H9 (cell line): ENCODE data around the gene KCTD21. TPM values are rescaled to one million over a fixed set of nuclear protein-coding genes. Genes with fewer than 3 reads are reported as not detected.

ENCODE experiments used
- DNase-seq: peaks from one replicate; pipeline ENCODE4 v3.0.0-alpha.2; 2017
- H2AFZ ChIP-seq: one replicate; pipeline ENCODE4 v1.6.1; 2013; ENCODE audit warnings: mild to moderate bottlenecking, low read length, control low read depth, moderate library complexity
- H2AK5ac ChIP-seq: 2 replicates; pipeline ENCODE4 v1.6.1; 2013; ENCODE audit warnings: low read length, control low read depth, mixed read lengths; ENCODE audit not compliant: insufficient read length
- H2BK120ac ChIP-seq: one replicate; pipeline ENCODE4 v1.6.1; 2013; ENCODE audit warnings: low read depth, mild to moderate bottlenecking, low read length, control low read depth, inconsistent platforms; ENCODE audit not compliant: poor library complexity, severe bottlenecking
- H2BK12ac ChIP-seq: 2 replicates; pipeline ENCODE4 v1.6.1; 2013; ENCODE audit warnings: low read length, control low read depth, mixed read lengths, low read depth; ENCODE audit not compliant: insufficient read length
- H2BK15ac ChIP-seq: 2 replicates; pipeline ENCODE4 v1.6.1; 2013; ENCODE audit warnings: low read depth, low read length, control low read depth
- H2BK20ac ChIP-seq: one replicate; pipeline ENCODE4 v1.6.1; 2013; ENCODE audit warnings: low read depth, mild to moderate bottlenecking, low read length, control low read depth, inconsistent platforms; ENCODE audit not compliant: poor library complexity, severe bottlenecking
- H2BK5ac ChIP-seq: 2 replicates; pipeline ENCODE4 v1.6.1; 2013; ENCODE audit warnings: low read length, control low read depth, mixed read lengths; ENCODE audit not compliant: insufficient read length
- H3K14ac ChIP-seq: 2 replicates; pipeline ENCODE4 v1.6.1; 2013; ENCODE audit warnings: low read length, control low read depth; ENCODE audit not compliant: insufficient read depth
- H3K18ac ChIP-seq: 2 replicates; pipeline ENCODE4 v1.6.1; 2013; ENCODE audit warnings: low read depth, mild to moderate bottlenecking, mixed read lengths, low read length, control low read depth; ENCODE audit not compliant: insufficient read length
- H3K23ac ChIP-seq: 2 replicates; pipeline ENCODE4 v1.6.1; 2013; ENCODE audit warnings: low read length, control low read depth, mixed read lengths, low read depth; ENCODE audit not compliant: insufficient read length
- H3K23me2 ChIP-seq: 2 replicates; pipeline ENCODE4 v1.6.1; 2013; ENCODE audit warnings: low read depth, mild to moderate bottlenecking, mixed read lengths, low read length, control low read depth; ENCODE audit not compliant: insufficient read length, poor library complexity, severe bottlenecking
- H3K27ac ChIP-seq: 2 replicates; pipeline ENCODE4 v1.5.1; 2013; ENCODE audit warnings: low read length, control low read depth, mixed read lengths, low read depth; ENCODE audit not compliant: insufficient read length
- H3K27me3 ChIP-seq: 2 replicates; pipeline ENCODE4 v1.6.1; 2013; ENCODE audit warnings: low read length, control low read depth, inconsistent platforms; ENCODE audit not compliant: insufficient read depth
- H3K4ac ChIP-seq: 2 replicates; pipeline ENCODE4 v1.6.1; 2013; ENCODE audit warnings: low read depth, mild to moderate bottlenecking, control low read depth, inconsistent platforms, low read length, moderate library complexity
- H3K4me1 ChIP-seq: 2 replicates; pipeline ENCODE4 v1.6.1; 2013; ENCODE audit warnings: low read length, control low read depth, inconsistent platforms; ENCODE audit not compliant: insufficient read depth
- H3K4me2 ChIP-seq: 2 replicates; pipeline ENCODE4 v1.6.1; 2013; ENCODE audit warnings: low read length, control low read depth, mixed read lengths; ENCODE audit not compliant: insufficient read length, insufficient read depth
- H3K56ac ChIP-seq: 2 replicates; pipeline ENCODE4 v1.6.1; 2013; ENCODE audit warnings: low read depth, mild to moderate bottlenecking, mixed read lengths, low read length, control low read depth; ENCODE audit not compliant: insufficient read length
- H3K79me1 ChIP-seq: 2 replicates; pipeline ENCODE4 v1.6.1; 2013; ENCODE audit warnings: low read depth, mild to moderate bottlenecking, moderate library complexity, low read length, control low read depth, inconsistent platforms; ENCODE audit not compliant: insufficient read depth, poor library complexity, severe bottlenecking
- H3K79me2 ChIP-seq: 2 replicates; pipeline ENCODE4 v1.6.1; 2013; ENCODE audit warnings: low read length, control low read depth, inconsistent platforms; ENCODE audit not compliant: insufficient read depth
- H3K9ac ChIP-seq: 2 replicates; pipeline ENCODE4 v1.6.1; 2013; ENCODE audit warnings: low read length, control low read depth, mixed read lengths; ENCODE audit not compliant: insufficient read length; ENCODE audit errors: extremely low read depth
- H3K9me3 ChIP-seq: one replicate; pipeline ENCODE4 v1.6.1; 2013; ENCODE audit warnings: low read depth, low read length, inconsistent platforms; ENCODE audit not compliant: control insufficient read depth
- H3T11ph ChIP-seq: one replicate; pipeline ENCODE4 v1.6.1; 2013; ENCODE audit warnings: mild to moderate bottlenecking, low read length, control low read depth, inconsistent platforms
- H4K20me1 ChIP-seq: one replicate; pipeline ENCODE4 v1.6.1; 2013; ENCODE audit not compliant: control insufficient read depth, insufficient read length, insufficient read depth
- H4K5ac ChIP-seq: 2 replicates; pipeline ENCODE4 v1.6.1; 2013; ENCODE audit warnings: low read depth, mild to moderate bottlenecking, mixed read lengths, low read length, control low read depth; ENCODE audit not compliant: insufficient read length
- H4K8ac ChIP-seq: replicated peaks from 2 replicates; pipeline ENCODE4 v1.6.1; 2013; ENCODE audit warnings: low read length, control low read depth, mixed read lengths, low read depth; ENCODE audit not compliant: insufficient read length
- H4K91ac ChIP-seq: 2 replicates; pipeline ENCODE4 v1.6.1; 2013; ENCODE audit warnings: low read depth, mild to moderate bottlenecking, moderate library complexity, mixed read lengths, low read length, control low read depth; ENCODE audit not compliant: insufficient read length
- H3K27ac Mint-ChIP-seq, 3 experiments: 2 replicates in 2 of 3; 3 replicates in 1 of 3; pipeline ENCODE4 v1.8.0; 2020 to 2021; ENCODE audit warnings: mixed read lengths in 3 of 3, mild to moderate bottlenecking in 1 of 3, moderate library complexity in 1 of 3
- H3K27me3 Mint-ChIP-seq: 2 replicates; pipeline ENCODE4 v1.8.0; 2021; ENCODE audit warnings: low read depth, mild to moderate bottlenecking, moderate library complexity, mixed read lengths
- H3K36me3 Mint-ChIP-seq, 3 experiments: 2 replicates in 2 of 3; 3 replicates in 1 of 3; pipeline ENCODE4 v1.8.0; 2020 to 2021; ENCODE audit warnings: low read depth in 3 of 3, mixed read lengths in 3 of 3; ENCODE audit not compliant: insufficient read depth in 1 of 3
- H3K4me1 Mint-ChIP-seq, 2 experiments: 2 replicates each; pipeline ENCODE4 v1.8.0; 2020; ENCODE audit warnings: mixed read lengths in 2 of 2
- H3K4me3 Mint-ChIP-seq, 2 experiments: 2 replicates in 1 of 2; 3 replicates in 1 of 2; pipeline ENCODE4 v1.8.0; 2020 to 2021; ENCODE audit warnings: mild to moderate bottlenecking in 2 of 2, mixed read lengths in 2 of 2, moderate library complexity in 1 of 2
- H3K9me3 Mint-ChIP-seq, 2 experiments: 2 replicates in 1 of 2; 3 replicates in 1 of 2; pipeline ENCODE4 v1.8.0; 2020; ENCODE audit warnings: mild to moderate bottlenecking in 2 of 2, mixed read lengths in 2 of 2, moderate library complexity in 1 of 2
- CTCF ChIP-seq: fragments of 200-600 bp; sonication (generic); conservative IDR thresholded peaks from 3 replicates; pipeline ENCODE4 v1.8.0; 2021; ENCODE audit warnings: antibody characterized with exemption, mild to moderate bottlenecking
- WGBS: extraction: QIAGEN DNeasy Blood & Tissue Kit; methylation state at CpG from one replicate; pipeline ENCODE4 v1.1.7; 2013; ENCODE audit warnings: missing lambda C conversion rate, low lambda C conversion rate, mixed read lengths; ENCODE audit not compliant: insufficient read length; ENCODE audit errors: extremely low coverage; 5-methylcytosine and 5-hydroxymethylcytosine counted together
- total RNA-seq: library from RNA; stranded (reverse); gene quantifications from 2 replicates; pipeline ENCODE4 v1.2.1, GENCODE V29; 2021

The KCTD21 gene
- total RNA-seq, 1 experiment from 2014 or later = 4.0 TPM

DNA sequence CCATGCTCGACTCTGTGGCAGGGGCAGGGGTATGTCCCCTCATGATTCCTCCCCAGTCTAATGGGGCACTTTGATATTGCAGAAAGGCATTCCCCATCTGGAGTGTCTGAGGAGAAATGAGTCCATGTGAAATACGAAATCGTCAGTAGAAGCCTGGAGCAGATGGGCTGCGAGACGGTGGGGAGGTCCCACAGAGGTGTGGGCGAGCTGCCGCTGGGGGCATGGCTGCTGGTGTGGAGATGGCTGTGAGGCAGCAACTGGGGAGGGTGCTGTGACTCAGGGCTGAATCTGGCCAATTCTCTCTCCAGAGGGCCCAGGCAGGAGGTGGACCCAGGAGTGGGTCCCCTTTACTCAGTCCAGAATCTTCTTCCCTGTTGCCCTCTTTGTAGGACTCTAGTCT, 11.2 kb downstream of the KCTD21 start:
- Histone ChIP-seq H3K4me2 (no peak overlapping the region), H4K5ac (no peak overlapping the region), H4K91ac (no peak overlapping the region), H3K27ac (no peak overlapping the region), H4K20me1 (peaks cover 2% of the 10 kb centered on the region), H3K23ac (no peak overlapping the region), H3K79me2 (no peaks in the 10 kb centered on the region), H3K4me1 (no peaks in the 10 kb centered on the region), H2AK5ac (no peak overlapping the region), H3K9me3 (no peaks in the 10 kb centered on the region), H3T11ph (no peak overlapping the region), H2BK15ac (no peak overlapping the region), H3K14ac (no peak overlapping the region), H2AFZ (no peak overlapping the region), H2BK20ac (no peak overlapping the region), H4K8ac (no peak overlapping the region), H2BK120ac (no peak overlapping the region), H2BK5ac (no peak overlapping the region), H3K27me3 (no peaks in the 10 kb centered on the region), H3K79me1 (no peaks in the 10 kb centered on the region), H3K56ac (no peak overlapping the region), H3K23me2 (no peaks in the 10 kb centered on the region), H3K18ac (no peak overlapping the region), H3K9ac (no peak overlapping the region), H3K4ac (no peak overlapping the region), H2BK12ac (no peak overlapping the region)
- no peak overlapping the region for H3K4me3 Mint-ChIP-seq
- H3K36me3 Mint-ChIP-seq = peaks cover 4 to 12% (median 5%) of the 10 kb centered on the region in 3 experiments; a peak in 4 of 7 replicates
- H3K27ac Mint-ChIP-seq = no peak overlapping the region; a peak in 1 of 7 replicates
- no CpG with 5 or more reads among the region's 7 CpGs for WGBS
- H3K9me3 Mint-ChIP-seq = no peaks in the 10 kb centered on the region
- peaks cover 3 to 4% of the 10 kb centered on the region in 2 experiments; a peak in 2 of 4 replicates for H3K4me1 Mint-ChIP-seq
- H3K27me3 Mint-ChIP-seq = no peaks in the 10 kb centered on the region
- no peak for TF ChIP-seq CTCF
- no peak for DNase-seq
